Body of pancreas (tissue), 4 donors: ENCODE measurements around the gene RUNX2. TPM values are rescaled to one million over a fixed set of nuclear protein-coding genes. Genes with fewer than 3 reads are reported as not detected.

Experiments used
- ATAC-seq: fragments of 150-250 bp; one replicate; pipeline ENCODE4 v1.9.1; 2016
- DNase-seq, 4 donors: peaks; one replicate each; pipeline ENCODE4 v3.0.0-alpha.2; 2019
- H3K27ac ChIP-seq, 4 donors: fragments of 200-600 bp; sonication (generic); 1 replicate in 3 of 4; 2 replicates in 1 of 4; pipeline versions ENCODE4 v1.5.1 to v1.6.1; 2016 to 2019; ENCODE audit warnings: mild to moderate bottlenecking in 1 of 4, mixed read lengths in 1 of 4, moderate library complexity in 1 of 4
- H3K27me3 ChIP-seq, 2 donors: fragments of 200-600 bp; sonication (generic); one replicate each; pipeline ENCODE4 v1.6.0; 2016; ENCODE audit warnings: mild to moderate bottlenecking in 1 of 2
- H3K36me3 ChIP-seq, 2 donors: fragments of 200-600 bp; sonication (generic); replicated peaks in 1 of 2; 2 replicates each; pipeline ENCODE4 v1.5.1; 2016; ENCODE audit warnings: low read depth in 2 of 2; ENCODE audit not compliant: insufficient read depth in 1 of 2
- H3K4me1 ChIP-seq: fragments of 200-600 bp; sonication (generic); one replicate; pipeline ENCODE4 v1.6.0; 2016
- H3K4me3 ChIP-seq, 2 donors: fragments of 200-600 bp; sonication (generic); 1 replicate in 1 of 2; 2 replicates in 1 of 2; pipeline ENCODE4 v1.5.1; 2016 to 2019
- H3K9me3 ChIP-seq, 3 donors: fragments of 200-600 bp; sonication (generic); 1 replicate in 2 of 3; 2 replicates in 1 of 3; pipeline ENCODE4 v1.5.1; 2016
- CTCF ChIP-seq, 7 experiments: fragments of 450-650 bp in 4 of 7; fragments of 200-600 bp in 3 of 7; sonication (generic) in 3 of 7; IDR thresholded peaks; one replicate each; pipeline ENCODE4 v1.5.1; 2016 to 2019; ENCODE audit warnings: antibody characterized with exemption in 7 of 7
- POLR2A ChIP-seq, 3 donors: fragments of 450-650 bp; IDR thresholded peaks; one replicate each; pipeline ENCODE4 v1.6.1; 2016; ENCODE audit warnings: antibody characterized with exemption in 3 of 3, mild to moderate bottlenecking in 2 of 3
- WGBS, 2 donors: methylation state at CpG; one replicate each; pipeline ENCODE4 v1.1.5; 2017; 5-methylcytosine and 5-hydroxymethylcytosine counted together
- intact Hi-C: fragments of 100-400 bp; cut with DNase I; formaldehyde crosslinking; loops from one replicate; pipeline ENCODE4 v1.15.1; 2023
- total RNA-seq, 2 donors: library from RNA; depleted of rRNA; stranded (reverse); fragments of >200 nt; gene quantifications; one replicate each; pipeline ENCODE4 v1.1.0, GENCODE V29; 2016

Gene RUNX2
- total RNA-seq, 2 donors from 2014 or later = 0.33 to 1.0 TPM

GRCh38 chr6:45631396-45631795, 303.3 kb downstream of the RUNX2 start:
- H3K4me3 ChIP-seq = no peak overlapping the region
- DNase-seq = no peak
- WGBS, 2 donors = 67 to 92% methylated on average over 3 of the region's 3 CpGs
- H3K4me1 ChIP-seq = no peaks in the 10 kb centered on the region
- intact Hi-C loops = no loop called here
- no peaks in the 10 kb centered on the region for H3K9me3 ChIP-seq
- no peak for ATAC-seq
- H3K36me3 ChIP-seq = no peaks in the 10 kb centered on the region
- no peaks in the 10 kb centered on the region for H3K27me3 ChIP-seq
- H3K27ac ChIP-seq = no peak overlapping the region
- no peak for TF ChIP-seq POLR2A (IDR thresholded peaks at IDR 0.05)
- TF ChIP-seq CTCF (IDR thresholded peaks at IDR 0.05) = no peak

GRCh38 chr6:45633272-45633908, 305.3 kb downstream of the RUNX2 start:
- no peaks in the 10 kb centered on the region for H3K4me1 ChIP-seq
- intact Hi-C loops = no loop called here
- no peaks in the 10 kb centered on the region for H3K36me3 ChIP-seq
- H3K9me3 ChIP-seq = no peaks in the 10 kb centered on the region
- H3K4me3 ChIP-seq = no peak overlapping the region
- WGBS, 2 donors = 73 to 75% methylated on average over 6 of the region's 6 CpGs
- H3K27ac ChIP-seq = no peak overlapping the region
- DNase-seq = no peak
- no peaks in the 10 kb centered on the region for H3K27me3 ChIP-seq
- ATAC-seq = no peak
- no peak for TF ChIP-seq POLR2A (IDR thresholded peaks at IDR 0.05)
- TF ChIP-seq CTCF (IDR thresholded peaks at IDR 0.05) = no peak

- Histone ChIP-seq H3K27ac (no peak overlapping the region), H3K36me3 (no peaks in the 10 kb centered on the region), H3K4me1 (no peaks in the 10 kb centered on the region), H3K27me3 (no peaks in the 10 kb centered on the region), H3K4me3 (no peak overlapping the region), H3K9me3 (no peaks in the 10 kb centered on the region)
- intact Hi-C loops = no loop called here
- DNase-seq = no peak
- TF ChIP-seq CTCF (IDR thresholded peaks at IDR 0.05) = no peak
- no peak for TF ChIP-seq POLR2A (IDR thresholded peaks at IDR 0.05)
- 85 to 86% methylated on average over 4 of the region's 4 CpGs for WGBS, 2 donors
- no peak for ATAC-seq
These were observed 306.1 kb downstream of the RUNX2 start for GRCh38 chr6:45634231-45634630.

GRCh38 chr6:45635284-45635867, 307.2 kb downstream of the RUNX2 start:
- no peaks in the 10 kb centered on the region for H3K9me3 ChIP-seq
- H3K4me3 ChIP-seq = no peak overlapping the region
- WGBS, 2 donors = 57 to 69% methylated on average over 8 of the region's 8 CpGs
- no peaks in the 10 kb centered on the region for H3K4me1 ChIP-seq
- TF ChIP-seq POLR2A (IDR thresholded peaks at IDR 0.05) = no peak
- TF ChIP-seq CTCF (IDR thresholded peaks at IDR 0.05) = no peak
- no peak for ATAC-seq
- DNase-seq = no peak
- H3K27ac ChIP-seq = no peak overlapping the region
- H3K36me3 ChIP-seq = no peaks in the 10 kb centered on the region
- intact Hi-C loops = no loop called here
- no peaks in the 10 kb centered on the region for H3K27me3 ChIP-seq

- DNase-seq (no peak), ATAC-seq (no peak)
- Histone ChIP-seq H3K27ac (no peak overlapping the region), H3K4me1 (no peaks in the 10 kb centered on the region), H3K4me3 (no peak overlapping the region), H3K36me3 (no peaks in the 10 kb centered on the region), H3K9me3 (no peaks in the 10 kb centered on the region), H3K27me3 (no peaks in the 10 kb centered on the region)
- intact Hi-C loops = no loop called here
- WGBS, 2 donors = 60 to 74% methylated on average over 3 of the region's 3 CpGs
- TF ChIP-seq POLR2A (IDR thresholded peaks at IDR 0.05) = no peak
- TF ChIP-seq CTCF (IDR thresholded peaks at IDR 0.05) = no peak
These were observed 308.9 kb downstream of the RUNX2 start for GRCh38 chr6:45637056-45637455.
